HG03039 (cell line): ENCODE measurements around the gene GCK.

Experiments
- ATAC-seq: cut with Tn5 transposase; IDR thresholded peaks from one replicate; pipeline ENCODE4 v1.9.1; 2021; ENCODE audit warnings: mild to moderate bottlenecking, moderate library complexity; ENCODE audit not compliant: unreplicated experiment

Gene GCK

GRCh38 chr7:44124822-44125202 lies 64.4 kb downstream of the GCK start:
- no peak for ATAC-seq

- ATAC-seq: peak; percentile 98
Measured at GRCh38 chr7:44123190-44124003, 65.8 kb downstream of the GCK start, which contains the start of gene POLD2. POLD2 (minus strand) TSS chr7:44123548; CDS start chr7:44122053, 1,495 bp downstream.

GRCh38 chr7:44122529-44122928 lies 66.7 kb downstream of the GCK start:
- no peak for ATAC-seq

- ATAC-seq: no peak
Measured at GRCh38 chr7:44121761-44122420, 67.3 kb downstream of the GCK start.

- ATAC-seq: no peak
Measured at GRCh38 chr7:44120395-44120794, 68.8 kb downstream of the GCK start.

GRCh38 chr7:44119829-44120380 lies 69.3 kb downstream of the GCK start:
- ATAC-seq: no peak

- ATAC-seq: no peak
Measured at GRCh38 chr7:44117801-44118429, 71.3 kb downstream of the GCK start.

- no peak for ATAC-seq
Measured at GRCh38 chr7:44116789-44117666, 72.2 kb downstream of the GCK start.

GRCh38 chr7:44116087-44116788 lies 73.0 kb downstream of the GCK start:
- ATAC-seq: no peak

GRCh38 chr7:44114586-44115310 lies 74.5 kb downstream of the GCK start:
- no peak for ATAC-seq

- ATAC-seq: no peak
Measured at GRCh38 chr7:44113764-44114354, 75.4 kb downstream of the GCK start.

- ATAC-seq: no peak
Measured at GRCh38 chr7:44112997-44113763, 76.1 kb downstream of the GCK start.

- no peak for ATAC-seq
Measured at GRCh38 chr7:44112231-44112996, 76.8 kb downstream of the GCK start.

- no peak for ATAC-seq
Measured at GRCh38 chr7:44111761-44112160, 77.5 kb downstream of the GCK start.

GRCh38 chr7:44110719-44111635 lies 78.3 kb downstream of the GCK start:
- no peak for ATAC-seq

- ATAC-seq: no peak
Measured at GRCh38 chr7:44109991-44110390, 79.2 kb downstream of the GCK start.
